Nephron progenitor cell (in vitro differentiated cells): Measurements from ENCODE around the gene OR51V1.

Experiments
- DNase-seq: peaks from one replicate; pipeline ENCODE4 v3.0.0; 2021
- H3K27ac Mint-ChIP-seq: 2 replicates; pipeline ENCODE4 v1.8.0; 2021; ENCODE audit warnings: mild to moderate bottlenecking, moderate library complexity, mixed read lengths
- H3K27me3 Mint-ChIP-seq: 2 replicates; pipeline ENCODE4 v1.8.0; 2021; ENCODE audit warnings: mild to moderate bottlenecking, low read depth, mixed read lengths; ENCODE audit not compliant: poor library complexity
- H3K36me3 Mint-ChIP-seq: 2 replicates; pipeline ENCODE4 v1.8.0; 2021; ENCODE audit warnings: low read depth, mixed read lengths
- H3K4me1 Mint-ChIP-seq: 2 replicates; pipeline ENCODE4 v1.8.0; 2021; ENCODE audit warnings: mixed read lengths
- H3K4me3 Mint-ChIP-seq: 2 replicates; pipeline ENCODE4 v1.8.0; 2021; ENCODE audit warnings: mild to moderate bottlenecking, moderate library complexity, mixed read lengths
- H3K9me3 Mint-ChIP-seq: 2 replicates; pipeline ENCODE4 v1.8.0; 2021; ENCODE audit warnings: mild to moderate bottlenecking, moderate library complexity, mixed read lengths
- CTCF ChIP-seq: fragments of 200-600 bp; sonication (generic); IDR thresholded peaks from 2 replicates; pipeline ENCODE4 v1.5.0; 2021; ENCODE audit warnings: antibody characterized with exemption

OR51V1 gene

DNA sequence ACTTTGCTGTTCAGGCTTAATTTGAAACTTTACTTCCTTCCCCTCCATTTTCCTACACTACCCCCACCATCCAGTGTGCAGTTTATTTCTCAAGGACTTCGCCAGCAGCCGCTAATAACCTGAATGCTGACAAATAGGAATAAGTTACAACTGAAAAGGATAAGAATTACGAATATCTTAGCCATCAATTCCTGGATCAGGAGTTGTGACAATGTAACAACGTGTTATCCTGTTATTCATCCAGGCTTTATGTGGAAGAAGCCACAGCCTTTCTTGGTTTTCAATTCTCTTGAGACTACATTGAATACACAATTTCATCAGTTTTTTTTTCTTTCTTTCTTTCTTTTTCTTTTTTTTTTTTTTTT, 43.3 kb upstream of the OR51V1 start:
- Mint-ChIP-seq H3K36me3 (no peaks in the 10 kb centered on the region), H3K27me3 (peaks cover 8% of the 10 kb centered on the region), H3K4me1 (no peaks in the 10 kb centered on the region), H3K27ac (no peak overlapping the region), H3K4me3 (no peak overlapping the region), H3K9me3 (no peaks in the 10 kb centered on the region)
- TF ChIP-seq CTCF = no peak
- no peak for DNase-seq

- no peak for DNase-seq
- Mint-ChIP-seq H3K4me3 (no peak overlapping the region), H3K27ac (no peak overlapping the region), H3K9me3 (no peaks in the 10 kb centered on the region), H3K4me1 (no peaks in the 10 kb centered on the region), H3K27me3 (peaks cover 10% of the 10 kb centered on the region), H3K36me3 (no peaks in the 10 kb centered on the region)
- no peak for TF ChIP-seq CTCF
Measured at GRCh38 chr11:5242933-5243815, 42.7 kb upstream of the OR51V1 start.

- no peak for TF ChIP-seq CTCF
- Mint-ChIP-seq H3K4me3 (no peak overlapping the region), H3K4me1 (no peaks in the 10 kb centered on the region), H3K9me3 (no peaks in the 10 kb centered on the region), H3K36me3 (no peaks in the 10 kb centered on the region), H3K27ac (no peak overlapping the region), H3K27me3 (peaks cover 10% of the 10 kb centered on the region)
- no peak for DNase-seq
Measured at GRCh38 chr11:5242208-5242607, 41.7 kb upstream of the OR51V1 start.

- TF ChIP-seq CTCF = no peak
- Mint-ChIP-seq H3K9me3 (no peaks in the 10 kb centered on the region), H3K4me1 (no peaks in the 10 kb centered on the region), H3K27me3 (peaks cover 10% of the 10 kb centered on the region), H3K36me3 (no peaks in the 10 kb centered on the region), H3K27ac (no peak overlapping the region), H3K4me3 (no peak overlapping the region)
- no peak for DNase-seq
Measured at GRCh38 chr11:5241458-5241857, 41.0 kb upstream of the OR51V1 start.

DNA sequence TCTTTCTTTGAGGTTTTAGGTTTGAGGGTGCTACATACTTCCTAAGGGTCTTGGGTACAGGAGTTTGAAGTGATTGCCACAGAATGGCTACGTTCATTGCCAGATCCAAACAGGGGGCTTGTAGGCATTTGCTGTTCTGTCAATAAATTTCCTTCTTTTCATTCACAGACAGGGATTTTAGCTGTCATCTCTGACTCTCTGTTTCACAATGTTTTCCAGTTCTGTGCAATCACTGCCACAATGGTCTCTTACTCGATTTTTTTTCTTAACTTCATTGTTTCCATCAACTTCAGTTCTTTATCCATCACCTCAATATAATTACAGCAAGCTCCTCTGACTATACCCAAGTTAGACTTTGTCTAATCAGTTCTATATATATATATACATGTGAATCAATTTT, 40.0 kb upstream of the OR51V1 start:
- Mint-ChIP-seq H3K4me1 (no peaks in the 10 kb centered on the region), H3K9me3 (no peaks in the 10 kb centered on the region), H3K27me3 (peaks cover 11% of the 10 kb centered on the region), H3K27ac (no peak overlapping the region), H3K4me3 (no peak overlapping the region), H3K36me3 (no peaks in the 10 kb centered on the region)
- TF ChIP-seq CTCF = no peak
- no peak for DNase-seq

DNA sequence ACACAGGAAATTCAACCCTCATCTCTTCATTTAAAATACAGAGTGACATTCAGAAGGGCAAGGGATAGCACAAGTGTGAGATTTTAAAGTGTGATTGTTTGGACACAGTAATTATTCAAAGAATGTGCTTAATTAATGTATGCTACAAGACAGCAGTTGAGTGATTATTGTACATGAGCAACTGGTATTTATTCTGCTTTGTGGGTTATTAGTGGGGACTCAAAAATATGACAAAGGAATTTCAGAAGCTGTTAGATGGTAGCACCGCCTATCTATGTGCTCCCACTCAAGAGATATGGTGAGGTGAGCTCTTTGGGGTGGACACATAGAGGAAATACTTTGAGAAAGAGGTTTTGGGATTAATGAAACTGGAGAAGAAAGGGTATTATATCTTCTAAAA, 39.6 kb upstream of the OR51V1 start:
- Mint-ChIP-seq H3K4me1 (no peaks in the 10 kb centered on the region), H3K36me3 (no peaks in the 10 kb centered on the region), H3K27me3 (peaks cover 15% of the 10 kb centered on the region), H3K4me3 (no peak overlapping the region), H3K9me3 (no peaks in the 10 kb centered on the region), H3K27ac (no peak overlapping the region)
- no peak for TF ChIP-seq CTCF
- no peak for DNase-seq
